K562 (cell line): ENCODE results near the gene ADIPOR2. TPM values are rescaled to one million over a fixed set of nuclear protein-coding genes. Genes with fewer than 3 reads are reported as not detected.

Source experiments
- ATF1 ChIP-seq, 2 experiments: fragments of 450-650 bp in 1 of 2; IDR thresholded peaks; 2 replicates each; pipeline ENCODE4 v1.6.1; 2016; ENCODE audit warnings: missing compliant biosample characterization in 1 of 2, missing genetic modification characterization in 1 of 2
- BRCA1 ChIP-seq, 2 experiments: fragments of 450-650 bp in 1 of 2; sonication (generic) in 1 of 2; formaldehyde crosslinking in 1 of 2; IDR thresholded peaks; 2 replicates each; pipeline versions ENCODE4 v1.5.0 to v1.6.1; 2017 to 2020; ENCODE audit warnings: mild to moderate bottlenecking in 1 of 2, missing genetic modification reagents in 1 of 2
- CBFA2T3 ChIP-seq: fragments of 450-650 bp; IDR thresholded peaks from 2 replicates; pipeline ENCODE4 v1.6.1; 2017
- E2F3 ChIP-seq: fragments of 250-450 bp; sonication (Bioruptor Pico); IDR thresholded peaks from 2 replicates; pipeline ENCODE4 v1.4.0; 2020; ENCODE audit warnings: mild to moderate bottlenecking
- ETV5 ChIP-seq: sonication (generic); formaldehyde crosslinking; IDR thresholded peaks from 2 replicates; pipeline ENCODE4 v1.4.0; 2020; ENCODE audit warnings: low read depth, mild to moderate bottlenecking, missing genetic modification reagents
- FOXK2 ChIP-seq, 2 experiments: fragments of 450-650 bp; IDR thresholded peaks in 1 of 2; conservative IDR thresholded peaks in 1 of 2; 2 replicates each; pipeline ENCODE4 v1.6.1; 2016; ENCODE audit warnings: low read depth in 2 of 2, mild to moderate bottlenecking in 1 of 2
- FOXP1 ChIP-seq: sonication (generic); formaldehyde crosslinking; IDR thresholded peaks from 2 replicates; pipeline ENCODE4 v1.8.0; 2022; ENCODE audit warnings: mild to moderate bottlenecking, missing genetic modification reagents
- HCFC1 ChIP-seq: IDR thresholded peaks from 2 replicates; pipeline ENCODE4 v1.6.1; 2012; ENCODE audit warnings: low read depth, low read length, improper control_type of control experiment
- HOXB6 ChIP-seq: fragments of 250-450 bp; sonication (Bioruptor Pico); IDR thresholded peaks from 2 replicates; pipeline ENCODE4 v1.5.1; 2022; ENCODE audit warnings: mild to moderate bottlenecking, borderline replicate concordance
- MBD2 ChIP-seq: sonication (generic); IDR thresholded peaks from 2 replicates; pipeline ENCODE4 v1.6.1; 2016; ENCODE audit warnings: low read depth, borderline replicate concordance
- MTA3 ChIP-seq: fragments of 450-650 bp; formaldehyde crosslinking; IDR thresholded peaks from 2 replicates; pipeline ENCODE4 v1.6.1; 2017; ENCODE audit warnings: mild to moderate bottlenecking, borderline replicate concordance
- NCOA4 ChIP-seq: fragments of 450-650 bp; IDR thresholded peaks from 2 replicates; pipeline ENCODE4 v1.6.1; 2018; ENCODE audit warnings: mild to moderate bottlenecking; ENCODE audit not compliant: partially characterized antibody
- RCOR1 ChIP-seq, 2 experiments: IDR thresholded peaks; 2 replicates each; pipeline ENCODE4 v1.6.1; 2012; ENCODE audit warnings: low read depth in 2 of 2, low read length in 2 of 2, borderline replicate concordance in 1 of 2, improper control_type of control experiment in 1 of 2
- THRAP3 ChIP-seq: fragments of 450-650 bp; IDR thresholded peaks from 2 replicates; pipeline ENCODE4 v1.6.1; 2016; ENCODE audit warnings: mild to moderate bottlenecking, inconsistent platforms, borderline replicate concordance
- TSC22D4 ChIP-seq: fragments of 450-650 bp; IDR thresholded peaks from 2 replicates; pipeline ENCODE4 v1.6.1; 2016; ENCODE audit warnings: missing genetic modification characterization, missing biosample characterization, control low read depth
- YY1 ChIP-seq, 3 experiments: IDR thresholded peaks; 2 replicates each; pipeline ENCODE4 v1.6.1; 2011; ENCODE audit warnings: low read length in 2 of 3, mild to moderate bottlenecking in 2 of 3, moderate library complexity in 2 of 3, borderline replicate concordance in 1 of 3, control low read depth in 1 of 3, low read depth in 1 of 3; ENCODE audit not compliant: insufficient read depth in 3 of 3, insufficient replicate concordance in 2 of 3, control insufficient read depth in 1 of 3, insufficient read length in 1 of 3; ENCODE audit errors: extremely low read depth in 1 of 3
- ZFPM2 ChIP-seq: fragments of 250-450 bp; sonication (Bioruptor Pico); IDR thresholded peaks from 2 replicates; pipeline ENCODE4 v1.5.1; 2022; ENCODE audit warnings: mild to moderate bottlenecking
- polyA plus RNA-seq, 8 experiments: library from polyadenylated mRNA; depleted of rRNA in 4 of 8; stranded (reverse) in 5 of 8; unstranded in 3 of 8; fragments of >200 nt; fragmentation: Nextera tagmentation in 2 of 8; fragmentation: Illumina TruSeq in 1 of 8; extraction: Ambion mirVana in 2 of 8; extraction: Trizol in 1 of 8; gene quantifications; 2 replicates each; pipeline versions ENCODE4 v1.2.1 to v1.2.3, GENCODE V29; 2011 to 2014; ENCODE audit warnings: inconsistent platforms in 1 of 8, missing spikeins in 1 of 8
- total RNA-seq, 7 experiments: library from RNA; depleted of rRNA in 6 of 7; stranded (reverse); fragments of >200 nt in 6 of 7; fragmentation: Illumina TruSeq in 2 of 7; extraction: Trizol in 2 of 7; gene quantifications; 2 replicates each; pipeline versions ENCODE4 v1.2.1 to v1.2.3, GENCODE V29; 2011 to 2021; ENCODE audit warnings: low replicate concordance in 1 of 7
- TF ChIP-seq, protein P1 (sequence below): fragments of 250-450 bp; sonication (Bioruptor Pico); IDR thresholded peaks from 2 replicates; pipeline ENCODE4 v1.5.0; 2022; ENCODE audit warnings: mild to moderate bottlenecking
- TF ChIP-seq, protein P2 (sequence below): fragments of 250-450 bp; sonication (Bioruptor Pico); IDR thresholded peaks from 2 replicates; pipeline ENCODE4 v1.9.0; 2021; ENCODE audit warnings: mild to moderate bottlenecking
- TF ChIP-seq, protein P3 (sequence below): fragments of 450-650 bp; IDR thresholded peaks from 2 replicates; pipeline ENCODE4 v1.6.1; 2016; ENCODE audit warnings: borderline replicate concordance
- TF ChIP-seq, protein P4 (sequence below): sonication (generic); formaldehyde crosslinking; IDR thresholded peaks from 2 replicates; pipeline ENCODE4 v1.9.0; 2022; ENCODE audit warnings: mild to moderate bottlenecking, missing genetic modification reagents

The ADIPOR2 gene
- total and polyA plus RNA-seq, 9 of the 15 experiments (the other 6 are each of a cell fraction or from before 2014, with no cell fraction given) = 10.9 to 63.5 (median 46.0) TPM

DNA sequence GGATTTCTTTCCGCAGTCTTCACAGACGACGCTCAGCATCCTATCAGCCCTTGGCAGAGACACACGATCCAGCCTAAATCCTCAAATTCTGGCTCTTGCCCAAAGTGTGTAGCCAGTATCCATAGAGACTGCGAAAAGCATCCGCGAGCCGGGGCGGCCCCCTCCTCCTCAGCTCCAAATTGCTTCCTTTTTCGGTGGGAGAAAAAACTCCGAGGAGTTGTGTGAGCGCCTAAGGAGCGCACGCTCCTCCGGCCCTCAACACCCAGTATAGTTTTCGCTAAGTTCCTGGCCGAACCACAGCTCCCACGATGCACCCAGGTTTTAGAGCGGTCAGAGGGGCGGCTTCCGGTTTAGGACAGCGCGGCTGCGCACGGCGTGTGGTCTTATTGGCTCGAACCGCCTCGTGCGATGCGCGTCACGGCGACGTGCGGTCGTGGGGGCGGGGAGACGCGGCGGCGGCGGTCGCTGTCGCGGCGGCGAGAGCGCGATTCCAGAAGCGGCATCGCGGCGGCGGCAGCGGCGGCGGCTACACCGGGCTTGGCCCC lies at the start of gene ADIPOR2 (continued):
- TF ChIP-seq HOXB6 (CRISPR knock-in tag) (no peak), RCOR1 (IDR thresholded peaks at IDR 0.05; ENCODE audit: borderline replicate concordance in 1 of 2, low read depth in 2 of 2, low read length in 2 of 2) (no peak), HCFC1 (peak; percentile 84), FOXK2 (conservative IDR thresholded peaks at IDR 0.05 in 1 of 2, IDR thresholded peaks at IDR 0.05 in 1 of 2; ENCODE audit: low read depth in 2 of 2) (0 out of 4 replicates have a peak, but pooled peaks of 1 of the 2 experiments have one; percentile 12), ATF1 (CRISPR knock-in tag; IDR thresholded peaks at IDR 0.05) (no peak), ATF1 (tag; IDR thresholded peaks at IDR 0.05) (peak; percentile 95), MBD2 (no peak), FOXP1 (CRISPR knock-in tag) (0 out of 2 replicates have a peak, but pooled peaks have one; percentile 33), NCOA4 (no peak), ZFPM2 (no peak), TSC22D4 (no peak), ETV5 (CRISPR knock-in tag) (0 out of 2 replicates have a peak, but pooled peaks have one; percentile 33), YY1 (IDR thresholded peaks at IDR 0.05; ENCODE audit: borderline replicate concordance in 1 of 3, control insufficient read depth in 1 of 3, extremely low read depth in 1 of 3, insufficient read depth in 3 of 3, insufficient read length in 1 of 3, insufficient replicate concordance in 2 of 3, low read depth in 1 of 3, low read length in 2 of 3) (peak in 1 of 3 experiments; percentile 29), MTA3 (peak; percentile 55; the same call in 1 of the 2 replicates), E2F3 (CRISPR knock-in tag) (no peak), CBFA2T3 (0 out of 2 replicates have a peak, but pooled peaks have one; percentile 4), BRCA1 (IDR thresholded peaks at IDR 0.05) (no peak), BRCA1 (CRISPR knock-in tag; IDR thresholded peaks at IDR 0.05) (no peak), THRAP3 (no peak)
- TF ChIP-seq, protein P1, sequence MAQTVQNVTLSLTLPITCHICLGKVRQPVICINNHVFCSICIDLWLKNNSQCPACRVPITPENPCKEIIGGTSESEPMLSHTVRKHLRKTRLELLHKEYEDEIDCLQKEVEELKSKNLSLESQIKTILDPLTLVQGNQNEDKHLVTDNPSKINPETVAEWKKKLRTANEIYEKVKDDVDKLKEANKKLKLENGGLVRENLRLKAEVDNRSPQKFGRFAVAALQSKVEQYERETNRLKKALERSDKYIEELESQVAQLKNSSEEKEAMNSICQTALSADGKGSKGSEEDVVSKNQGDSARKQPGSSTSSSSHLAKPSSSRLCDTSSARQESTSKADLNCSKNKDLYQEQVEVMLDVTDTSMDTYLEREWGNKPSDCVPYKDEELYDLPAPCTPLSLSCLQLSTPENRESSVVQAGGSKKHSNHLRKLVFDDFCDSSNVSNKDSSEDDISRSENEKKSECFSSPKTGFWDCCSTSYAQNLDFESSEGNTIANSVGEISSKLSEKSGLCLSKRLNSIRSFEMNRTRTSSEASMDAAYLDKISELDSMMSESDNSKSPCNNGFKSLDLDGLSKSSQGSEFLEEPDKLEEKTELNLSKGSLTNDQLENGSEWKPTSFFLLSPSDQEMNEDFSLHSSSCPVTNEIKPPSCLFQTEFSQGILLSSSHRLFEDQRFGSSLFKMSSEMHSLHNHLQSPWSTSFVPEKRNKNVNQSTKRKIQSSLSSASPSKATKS = no peak
- TF ChIP-seq, protein P2, sequence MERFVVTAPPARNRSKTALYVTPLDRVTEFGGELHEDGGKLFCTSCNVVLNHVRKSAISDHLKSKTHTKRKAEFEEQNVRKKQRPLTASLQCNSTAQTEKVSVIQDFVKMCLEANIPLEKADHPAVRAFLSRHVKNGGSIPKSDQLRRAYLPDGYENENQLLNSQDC (CRISPR knock-in tag) = no peak
- TF ChIP-seq, protein P3, sequence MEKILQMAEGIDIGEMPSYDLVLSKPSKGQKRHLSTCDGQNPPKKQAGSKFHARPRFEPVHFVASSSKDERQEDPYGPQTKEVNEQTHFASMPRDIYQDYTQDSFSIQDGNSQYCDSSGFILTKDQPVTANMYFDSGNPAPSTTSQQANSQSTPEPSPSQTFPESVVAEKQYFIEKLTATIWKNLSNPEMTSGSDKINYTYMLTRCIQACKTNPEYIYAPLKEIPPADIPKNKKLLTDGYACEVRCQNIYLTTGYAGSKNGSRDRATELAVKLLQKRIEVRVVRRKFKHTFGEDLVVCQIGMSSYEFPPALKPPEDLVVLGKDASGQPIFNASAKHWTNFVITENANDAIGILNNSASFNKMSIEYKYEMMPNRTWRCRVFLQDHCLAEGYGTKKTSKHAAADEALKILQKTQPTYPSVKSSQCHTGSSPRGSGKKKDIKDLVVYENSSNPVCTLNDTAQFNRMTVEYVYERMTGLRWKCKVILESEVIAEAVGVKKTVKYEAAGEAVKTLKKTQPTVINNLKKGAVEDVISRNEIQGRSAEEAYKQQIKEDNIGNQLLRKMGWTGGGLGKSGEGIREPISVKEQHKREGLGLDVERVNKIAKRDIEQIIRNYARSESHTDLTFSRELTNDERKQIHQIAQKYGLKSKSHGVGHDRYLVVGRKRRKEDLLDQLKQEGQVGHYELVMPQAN = no peak
- TF ChIP-seq, protein P4, sequence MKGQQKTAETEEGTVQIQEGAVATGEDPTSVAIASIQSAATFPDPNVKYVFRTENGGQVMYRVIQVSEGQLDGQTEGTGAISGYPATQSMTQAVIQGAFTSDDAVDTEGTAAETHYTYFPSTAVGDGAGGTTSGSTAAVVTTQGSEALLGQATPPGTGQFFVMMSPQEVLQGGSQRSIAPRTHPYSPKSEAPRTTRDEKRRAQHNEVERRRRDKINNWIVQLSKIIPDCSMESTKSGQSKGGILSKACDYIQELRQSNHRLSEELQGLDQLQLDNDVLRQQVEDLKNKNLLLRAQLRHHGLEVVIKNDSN = peak; percentile 91
